ENCODE measurements around the gene MBTPS1.

DNA sequence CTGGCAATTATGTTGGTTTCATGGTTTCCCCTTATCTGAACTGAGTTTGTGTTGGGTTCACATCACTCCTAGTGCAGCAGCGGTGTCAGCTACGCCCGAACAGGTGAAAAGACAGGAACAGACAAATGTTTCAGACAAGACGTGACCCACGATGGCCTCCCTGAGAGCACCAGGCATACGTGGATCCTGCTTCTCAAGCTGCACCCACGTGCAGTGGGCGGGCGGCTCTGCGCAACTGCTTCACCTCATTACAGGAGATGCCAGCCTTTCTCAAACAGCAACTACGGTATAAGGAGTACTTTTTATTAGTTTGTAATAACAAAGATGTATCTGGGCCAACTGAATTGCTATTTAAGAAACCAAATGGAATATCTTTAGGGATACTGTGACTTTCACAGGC is 41.4 kb downstream of the MBTPS1 start:
- TF ChIP-seq, protein P1, sequence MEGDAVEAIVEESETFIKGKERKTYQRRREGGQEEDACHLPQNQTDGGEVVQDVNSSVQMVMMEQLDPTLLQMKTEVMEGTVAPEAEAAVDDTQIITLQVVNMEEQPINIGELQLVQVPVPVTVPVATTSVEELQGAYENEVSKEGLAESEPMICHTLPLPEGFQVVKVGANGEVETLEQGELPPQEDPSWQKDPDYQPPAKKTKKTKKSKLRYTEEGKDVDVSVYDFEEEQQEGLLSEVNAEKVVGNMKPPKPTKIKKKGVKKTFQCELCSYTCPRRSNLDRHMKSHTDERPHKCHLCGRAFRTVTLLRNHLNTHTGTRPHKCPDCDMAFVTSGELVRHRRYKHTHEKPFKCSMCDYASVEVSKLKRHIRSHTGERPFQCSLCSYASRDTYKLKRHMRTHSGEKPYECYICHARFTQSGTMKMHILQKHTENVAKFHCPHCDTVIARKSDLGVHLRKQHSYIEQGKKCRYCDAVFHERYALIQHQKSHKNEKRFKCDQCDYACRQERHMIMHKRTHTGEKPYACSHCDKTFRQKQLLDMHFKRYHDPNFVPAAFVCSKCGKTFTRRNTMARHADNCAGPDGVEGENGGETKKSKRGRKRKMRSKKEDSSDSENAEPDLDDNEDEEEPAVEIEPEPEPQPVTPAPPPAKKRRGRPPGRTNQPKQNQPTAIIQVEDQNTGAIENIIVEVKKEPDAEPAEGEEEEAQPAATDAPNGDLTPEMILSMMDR (IDR thresholded peaks at IDR 0.05; ENCODE audit: insufficient read depth, low read depth, low read length), result no peak
- TF ChIP-seq EZH2 (IDR thresholded peaks at IDR 0.05; ENCODE audit: insufficient read depth, low read length), result no peak
